Skeletal muscle tissue (tissue), 4 donors: ENCODE results near the gene STKLD1. TPM values are rescaled to one million over a fixed set of nuclear protein-coding genes. Genes with fewer than 3 reads are reported as not detected.
"Not testable (repeated sequence)": the region's sequence is repeated elsewhere in the genome, so short reads cannot be mapped to it uniquely, and the experiment has no call there.

Source experiments
- H3K27ac ChIP-seq: one replicate; pipeline ENCODE4 v1.7.0; 2013; ENCODE audit warnings: mild to moderate bottlenecking, low read depth, low read length, inconsistent platforms
- H3K27me3 ChIP-seq, 3 donors: one replicate each; pipeline ENCODE4 v1.7.0; 2013; ENCODE audit warnings: low read length in 3 of 3; ENCODE audit not compliant: control insufficient read depth in 3 of 3, insufficient read depth in 3 of 3
- H3K36me3 ChIP-seq, 3 donors: one replicate each; pipeline ENCODE4 v1.7.0; 2013; ENCODE audit warnings: low read length in 3 of 3; ENCODE audit not compliant: control insufficient read depth in 3 of 3, insufficient read depth in 3 of 3
- H3K4me1 ChIP-seq, 3 donors: one replicate each; pipeline ENCODE4 v1.7.0; 2013; ENCODE audit warnings: low read length in 3 of 3, mild to moderate bottlenecking in 3 of 3; ENCODE audit not compliant: control insufficient read depth in 3 of 3, insufficient read depth in 3 of 3
- H3K4me3 ChIP-seq, 3 donors: one replicate each; pipeline ENCODE4 v1.7.0; 2013; ENCODE audit warnings: low read length in 3 of 3
- H3K9ac ChIP-seq, 3 donors: one replicate each; pipeline ENCODE4 v1.7.0; 2013; ENCODE audit warnings: low read length in 3 of 3, mild to moderate bottlenecking in 3 of 3, moderate library complexity in 2 of 3, low read depth in 1 of 3
- H3K9me3 ChIP-seq, 3 donors: one replicate each; pipeline ENCODE4 v1.7.0; 2013; ENCODE audit warnings: low read length in 3 of 3; ENCODE audit not compliant: control insufficient read depth in 3 of 3
- total RNA-seq: library from RNA; depleted of rRNA; stranded (reverse); fragments of >200 nt; gene quantifications from one replicate; pipeline ENCODE4 v1.2.3, GENCODE V29; 2014
- donor health status: Osteomylitis.

The STKLD1 gene
- total RNA-seq, result 1.0 TPM

DNA sequence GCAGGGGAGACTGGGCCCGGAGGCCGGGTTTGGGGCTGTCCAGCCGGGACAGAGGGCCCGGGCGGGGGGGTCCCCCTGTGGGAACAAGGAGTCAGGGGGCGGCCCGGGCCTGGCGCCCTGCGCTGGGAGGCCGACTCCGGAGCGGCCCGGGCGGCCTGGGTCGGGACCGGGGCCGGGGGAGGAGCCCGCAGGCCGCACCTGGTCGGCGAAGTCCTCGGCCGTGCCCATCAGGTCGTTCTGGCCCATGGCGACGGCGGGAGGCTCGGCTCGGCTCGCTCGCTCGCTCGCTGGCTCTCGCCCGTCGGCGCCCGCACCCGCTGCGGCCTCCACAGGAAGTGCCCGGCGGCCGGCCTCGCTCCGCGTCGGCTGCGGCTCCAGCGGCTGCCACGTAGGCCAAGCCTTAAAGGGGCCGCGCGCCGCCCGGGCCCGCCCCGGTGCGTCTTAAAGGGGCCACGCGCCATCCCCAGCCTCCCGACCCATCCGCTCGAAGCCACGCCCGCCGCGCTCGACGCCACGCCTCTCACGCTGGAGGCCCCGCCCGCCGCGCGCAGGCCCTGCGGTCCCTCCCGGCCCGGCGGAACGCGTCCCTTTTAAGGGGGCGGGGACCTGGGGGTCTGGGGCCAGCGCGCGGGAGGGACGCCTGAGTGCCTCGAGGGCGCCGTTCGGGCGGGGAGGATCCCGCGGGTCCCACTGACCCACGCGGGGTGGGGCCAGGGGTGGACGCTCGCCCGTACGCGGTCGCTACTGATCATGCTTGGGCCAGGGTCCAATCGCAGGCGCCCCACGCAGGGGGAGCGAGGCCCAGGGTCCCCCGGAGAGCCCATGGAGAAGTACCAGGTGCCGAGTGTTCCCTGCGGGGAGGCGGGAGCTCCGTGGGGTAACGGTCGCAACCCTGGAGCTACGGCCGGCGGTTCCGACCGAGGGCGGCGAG is at the start of gene STKLD1, which contains the start of gene SURF4:
Gene STKLD1 (plus strand): TSS at position 643 of the 931 bp plus-strand sequence. CDS start 108 bp downstream, at position 751.
Gene SURF4 (minus strand): TSS at position 337 of the 931 bp plus-strand sequence. CDS start 91 bp downstream, at position 246.
- no peaks in the 10 kb centered on the region for H3K9me3 ChIP-seq
- peak within 1 kb of the TSS; percentile 80 for H3K27ac ChIP-seq
- peak within 1 kb of the TSS; percentile 80 to 91 (median 85) for H3K4me3 ChIP-seq
- H3K27me3 ChIP-seq, result no peaks in the 10 kb centered on the region
- peak within 1 kb of the TSS; percentile 92 to 94 (median 94) for H3K9ac ChIP-seq
- H3K36me3 ChIP-seq, result peaks cover 0 to 4% (median 0%) of the 10 kb centered on the region in 3 donors
- peaks cover 30 to 40% (median 40%) of the 10 kb centered on the region in 3 donors for H3K4me1 ChIP-seq

DNA sequence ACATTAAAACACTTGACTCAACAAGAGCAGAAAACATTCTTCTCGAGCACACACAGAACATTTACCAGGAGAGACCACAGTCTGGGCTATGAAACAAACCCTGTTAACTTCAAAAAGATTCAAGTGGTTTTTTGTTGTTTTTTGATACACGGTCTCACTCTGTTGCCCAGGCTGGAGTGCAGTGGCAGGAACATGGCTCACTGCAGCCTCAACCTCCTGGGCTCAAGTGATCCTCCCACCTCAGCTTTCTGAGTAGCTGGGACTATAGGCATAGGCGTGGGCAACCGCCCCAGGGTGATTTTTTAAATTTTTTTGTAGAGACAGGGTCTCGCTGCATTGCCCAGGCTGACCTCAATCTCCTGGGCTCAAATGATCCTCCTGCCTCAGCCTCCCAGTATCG is 49.1 kb upstream of the STKLD1 start:
- H3K4me3 ChIP-seq, H3K27me3 ChIP-seq, H3K27ac ChIP-seq, H3K9ac ChIP-seq, H3K4me1 ChIP-seq, H3K9me3 ChIP-seq: not testable (repeated sequence)
- peaks cover 9 to 15% (median 14%) of the 10 kb centered on the region in 3 donors for H3K36me3 ChIP-seq

DNA sequence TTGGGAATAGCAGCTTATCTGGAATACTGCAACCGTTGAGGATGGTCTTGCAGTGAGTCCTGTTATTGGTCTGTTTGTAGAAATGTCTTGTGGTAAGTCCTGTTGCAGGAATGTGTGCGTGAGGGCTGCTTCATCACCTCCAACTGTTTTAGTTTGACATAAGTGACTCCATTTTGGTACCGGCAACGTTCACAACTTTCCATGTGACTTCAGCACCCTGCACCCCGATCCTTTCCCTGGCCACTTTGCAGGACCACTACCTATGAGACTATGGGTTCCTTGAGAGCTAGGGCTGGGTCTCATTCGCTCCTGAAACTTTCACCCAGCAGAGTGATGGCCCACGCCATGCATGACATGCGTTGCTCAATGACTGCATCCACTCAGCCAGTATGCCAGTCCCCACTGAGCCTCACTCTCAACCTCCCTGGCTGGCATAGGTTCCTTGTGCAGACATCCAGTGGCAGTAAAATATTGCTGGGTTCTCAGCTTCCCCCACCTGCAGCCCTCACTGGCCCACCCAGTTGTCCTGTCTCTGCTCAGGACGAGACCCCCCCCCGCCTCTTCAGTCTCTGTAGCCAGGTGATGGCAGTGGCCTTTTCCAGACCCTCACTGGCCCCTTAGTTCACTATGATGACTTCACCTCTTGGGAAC is 48.2 kb upstream of the STKLD1 start:
- H3K9me3 ChIP-seq, result no peaks in the 10 kb centered on the region
- no peaks in the 10 kb centered on the region for H3K4me1 ChIP-seq
- H3K9ac ChIP-seq, result no peak overlapping the region
- H3K4me3 ChIP-seq, result no peak overlapping the region
- H3K27me3 ChIP-seq, result no peaks in the 10 kb centered on the region
- H3K36me3 ChIP-seq, result peaks cover 18 to 25% (median 23%) of the 10 kb centered on the region in 3 donors
- H3K27ac ChIP-seq, result no peak overlapping the region

DNA sequence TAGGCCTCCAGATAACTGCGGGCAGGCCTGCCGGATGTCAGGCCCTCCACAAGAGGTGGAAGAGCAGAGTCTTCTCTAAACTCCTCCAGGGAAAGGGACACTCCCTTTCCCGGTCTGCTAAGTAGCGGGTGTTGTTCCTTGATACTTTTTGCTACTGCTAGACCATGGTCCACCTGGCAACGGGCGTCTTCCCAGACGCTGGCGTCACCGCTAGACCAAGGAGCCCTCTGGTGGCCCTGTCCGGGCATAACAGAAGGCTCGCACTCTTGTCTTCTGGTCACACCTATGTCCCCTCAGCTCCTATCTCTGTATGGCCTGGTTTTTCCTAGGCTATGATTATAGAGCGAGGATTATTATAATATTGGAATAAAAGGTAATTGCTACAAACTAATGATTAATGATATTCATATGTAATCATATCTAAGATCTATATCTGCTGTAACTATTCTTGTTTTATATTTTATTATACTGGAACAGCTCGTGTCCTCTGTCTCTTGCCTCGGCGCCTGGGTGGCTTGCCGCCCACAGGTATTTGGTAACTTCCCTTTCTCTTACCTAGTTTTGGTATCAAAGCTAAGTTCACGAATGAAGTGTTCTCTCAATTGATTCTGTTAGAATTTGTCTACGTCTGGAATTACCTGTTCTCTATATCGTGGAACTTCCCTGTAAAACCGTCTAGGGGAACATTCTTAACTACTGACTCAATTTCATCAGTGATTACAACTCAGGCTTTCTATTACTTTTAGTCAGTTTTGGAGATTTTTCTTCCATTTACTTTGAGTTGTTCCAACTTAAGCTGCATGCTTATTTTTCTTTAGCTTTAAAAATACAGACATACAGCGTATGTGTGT is 46.6 kb upstream of the STKLD1 start:
- H3K27ac ChIP-seq, H3K27me3 ChIP-seq, H3K9ac ChIP-seq, H3K4me1 ChIP-seq, H3K9me3 ChIP-seq, H3K4me3 ChIP-seq: not testable (repeated sequence)
- peaks cover 32 to 41% (median 37%) of the 10 kb centered on the region in 3 donors for H3K36me3 ChIP-seq

DNA sequence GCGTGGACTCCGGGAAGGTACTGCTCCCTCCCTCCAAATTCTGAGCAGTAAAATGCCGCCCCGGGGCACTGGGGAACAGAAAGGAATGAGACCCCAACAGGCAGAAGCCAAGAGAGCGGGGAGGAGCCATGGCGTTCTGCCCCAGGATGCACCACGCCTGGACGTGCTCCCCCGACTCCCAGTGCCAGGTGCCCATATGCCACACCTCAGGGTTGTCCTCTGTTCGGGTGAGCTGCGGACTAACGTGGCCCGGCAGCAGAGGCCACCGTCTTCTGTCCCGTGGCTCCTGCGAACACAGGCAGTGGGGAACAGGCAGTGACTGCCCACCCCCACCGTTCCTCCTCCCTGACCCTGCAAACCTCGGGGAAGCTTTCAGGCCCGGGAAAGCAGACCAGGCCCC is 44.9 kb upstream of the STKLD1 start:
- Histone ChIP-seq H3K27ac (no peak overlapping the region), H3K36me3 (peaks cover 32 to 42% (median 37%) of the 10 kb centered on the region in 3 donors), H3K4me1 (peaks cover 13 to 17% (median 16%) of the 10 kb centered on the region in 3 donors), H3K9me3 (no peaks in the 10 kb centered on the region), H3K4me3 (no peak overlapping the region), H3K9ac (no peak overlapping the region), H3K27me3 (no peaks in the 10 kb centered on the region)

DNA sequence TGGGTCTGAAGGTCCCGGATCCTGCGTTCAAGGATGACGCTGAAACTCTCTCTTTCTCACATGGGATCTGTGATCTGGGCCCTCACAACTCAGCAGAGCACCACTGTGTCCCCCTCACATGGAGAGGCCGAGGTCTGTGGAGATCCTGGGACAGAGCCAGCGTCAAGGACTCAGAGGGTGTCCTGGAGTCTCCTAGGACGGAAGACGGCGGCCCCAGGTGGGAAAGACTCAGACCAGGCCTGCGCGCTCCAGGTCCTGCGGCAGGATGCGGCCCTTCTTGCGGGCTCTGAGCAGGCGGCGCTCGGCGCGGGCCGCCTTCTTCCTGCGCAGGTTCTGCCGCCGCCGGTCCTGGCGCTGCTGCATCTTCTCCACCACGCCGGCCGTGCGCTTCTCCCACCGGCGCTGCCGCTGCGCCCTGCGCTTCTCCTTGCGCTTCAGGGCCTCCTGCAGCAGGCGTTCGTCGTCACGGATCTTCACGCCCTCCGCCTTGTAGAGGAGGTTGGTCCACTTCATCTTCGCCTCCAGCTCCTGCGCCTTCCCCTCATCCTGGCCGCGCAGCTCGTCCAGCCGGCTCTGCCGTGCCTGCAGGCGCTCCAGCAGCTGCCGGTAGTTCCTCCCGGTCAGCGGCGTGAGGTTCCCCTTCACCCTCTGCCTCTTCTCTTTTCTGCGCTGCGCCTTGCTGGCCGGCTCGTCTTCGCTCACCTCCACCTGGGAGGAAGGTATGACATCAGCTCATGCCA is 44.4 kb upstream of the STKLD1 start:
- Histone ChIP-seq H3K36me3 (peaks cover 32 to 42% (median 37%) of the 10 kb centered on the region in 3 donors), H3K27me3 (no peaks in the 10 kb centered on the region), H3K9me3 (no peaks in the 10 kb centered on the region), H3K4me1 (peaks cover 18 to 22% (median 21%) of the 10 kb centered on the region in 3 donors), H3K9ac (no peak overlapping the region), H3K4me3 (no peak overlapping the region), H3K27ac (no peak overlapping the region)

DNA sequence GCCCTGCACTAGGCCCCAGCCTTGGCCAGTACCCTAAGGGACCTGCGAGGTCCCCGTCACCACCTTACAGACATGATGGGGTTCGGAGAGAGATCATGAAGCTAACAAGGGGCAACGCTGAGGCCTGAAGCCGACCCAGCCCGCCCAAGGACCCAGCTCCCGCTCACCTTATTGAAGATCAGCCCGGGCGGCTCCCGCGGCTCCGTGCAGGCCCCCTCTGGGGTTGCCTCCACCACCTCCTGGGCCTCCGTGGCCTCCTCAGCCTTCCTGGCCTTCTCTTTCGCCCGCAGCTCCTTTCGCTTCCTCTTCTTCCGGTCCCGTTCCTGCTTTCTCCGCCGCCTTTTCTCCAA is 43.8 kb upstream of the STKLD1 start:
- peaks cover 18 to 26% (median 21%) of the 10 kb centered on the region in 3 donors for H3K4me1 ChIP-seq
- no peak overlapping the region for H3K4me3 ChIP-seq
- no peaks in the 10 kb centered on the region for H3K27me3 ChIP-seq
- H3K27ac ChIP-seq, result no peak overlapping the region
- H3K36me3 ChIP-seq, result peaks cover 32 to 42% (median 37%) of the 10 kb centered on the region in 3 donors
- no peak overlapping the region for H3K9ac ChIP-seq
- H3K9me3 ChIP-seq, result no peaks in the 10 kb centered on the region

DNA sequence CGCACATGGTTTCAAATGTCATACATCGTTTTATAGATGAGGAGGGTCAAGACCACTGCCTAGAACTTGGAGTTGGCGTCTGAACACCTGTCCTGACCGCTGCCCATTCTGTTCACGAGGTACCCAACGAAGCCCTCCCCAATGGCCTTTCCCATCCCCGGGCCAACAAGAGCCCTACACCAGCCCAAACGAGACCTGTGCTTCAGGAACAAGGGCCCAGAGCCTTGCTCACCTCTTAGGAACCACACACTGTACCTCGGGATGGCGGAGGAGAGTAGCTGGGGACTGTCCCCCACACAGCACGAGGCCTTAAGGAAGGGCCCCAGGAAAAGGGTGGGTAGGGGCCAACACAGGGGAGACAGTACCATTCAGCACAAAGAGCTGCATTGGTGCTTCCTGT is 43.2 kb upstream of the STKLD1 start:
- no peaks in the 10 kb centered on the region for H3K27me3 ChIP-seq
- H3K27ac ChIP-seq, result no peak overlapping the region
- peaks cover 18 to 26% (median 21%) of the 10 kb centered on the region in 3 donors for H3K4me1 ChIP-seq
- no peak overlapping the region for H3K4me3 ChIP-seq
- H3K9me3 ChIP-seq, result no peaks in the 10 kb centered on the region
- no peak overlapping the region for H3K9ac ChIP-seq
- peaks cover 32 to 42% (median 37%) of the 10 kb centered on the region in 3 donors for H3K36me3 ChIP-seq

DNA sequence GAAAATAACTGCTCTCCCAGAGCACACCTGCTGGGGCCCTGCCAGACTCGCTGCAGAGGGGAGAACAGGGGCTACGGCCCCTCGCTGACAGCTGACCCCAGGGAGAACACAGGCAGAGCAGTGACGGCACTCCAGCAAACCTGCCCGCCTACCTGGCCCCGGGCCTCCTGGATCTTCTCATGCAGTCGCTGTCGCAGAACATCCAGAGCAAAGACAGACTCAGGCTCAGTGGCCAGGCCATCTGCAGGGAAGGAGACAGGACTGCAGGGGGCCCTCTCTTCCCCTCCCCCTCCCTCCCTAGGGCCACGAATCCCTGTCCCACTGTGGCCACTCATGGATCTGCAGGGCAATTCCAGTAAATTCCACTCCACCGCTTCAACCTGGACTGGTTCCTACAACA is 42.6 kb upstream of the STKLD1 start:
- H3K36me3 ChIP-seq, result peaks cover 32 to 42% (median 37%) of the 10 kb centered on the region in 3 donors
- no peaks in the 10 kb centered on the region for H3K27me3 ChIP-seq
- H3K27ac ChIP-seq, result no peak overlapping the region
- no peaks in the 10 kb centered on the region for H3K9me3 ChIP-seq
- H3K4me1 ChIP-seq, result peaks cover 18 to 26% (median 21%) of the 10 kb centered on the region in 3 donors
- no peak overlapping the region for H3K9ac ChIP-seq
- no peak overlapping the region for H3K4me3 ChIP-seq
